ENCODE results near the gene SSR4. TPM values are rescaled to one million over a fixed set of nuclear protein-coding genes. Genes with fewer than 3 reads are reported as not detected.

The SSR4 gene
- polyA plus RNA-seq, 1 donor (not counting 4 experiments of a cell fraction or from before 2014, with no cell fraction given), result 187 TPM

- H3K4me3 ChIP-seq (ENCODE audit: control insufficient read depth in 2 of 3, extremely low read depth in 1 of 3, insufficient read depth in 2 of 3, low read depth in 1 of 3, low read length in 3 of 3), result no peak overlapping the region
- no peaks in the 10 kb centered on the region for H3K9me1 ChIP-seq (ENCODE audit: control insufficient read depth, extremely low read depth, insufficient read depth, low read length)
- no peaks in the 10 kb centered on the region for H3K4me1 ChIP-seq (ENCODE audit: control insufficient read depth, extremely low read depth, insufficient read depth, low read length)
- H3K79me2 ChIP-seq (ENCODE audit: control insufficient read depth, insufficient read depth, low read length), result no peaks in the 10 kb centered on the region
- TF ChIP-seq EZH2 (IDR thresholded peaks at IDR 0.05; ENCODE audit: low read length) (no peak), CTCF (optimal IDR thresholded peaks at IDR 0.05 in 1 of 3, IDR thresholded peaks at IDR 0.05 in 1 of 3, conservative IDR thresholded peaks at IDR 0.05 in 1 of 3; ENCODE audit: extremely low read depth in 1 of 3, insufficient read depth in 2 of 3, low read length in 3 of 3) (no peak)
- no peak overlapping the region for H3K4me2 ChIP-seq (ENCODE audit: control insufficient read depth, extremely low read depth, insufficient read depth, low read depth, low read length)
- dilution Hi-C loops (cut with MboI; ENCODE audit: extremely low pct_ligation_motif_present, low sequenced_read_pairs), result no loop called here
- no peak overlapping the region for H3K9ac ChIP-seq (ENCODE audit: control insufficient read depth, extremely low read depth, insufficient read depth, low read length)
- H3K27me3 ChIP-seq (ENCODE audit: control insufficient read depth, extremely low read depth, insufficient read depth, low read length), result peaks cover 45% of the 10 kb centered on the region
- no peaks in the 10 kb centered on the region for H3K36me3 ChIP-seq (ENCODE audit: control insufficient read depth in 2 of 2, extremely low read depth in 1 of 2, insufficient read depth in 2 of 2, low read length in 2 of 2)
- FAIRE-seq, result no peak
- H3K9me3 ChIP-seq (ENCODE audit: control insufficient read depth, low read depth, low read length), result no peaks in the 10 kb centered on the region
- H4K20me1 ChIP-seq (ENCODE audit: control insufficient read depth, extremely low read depth, insufficient read depth, low read length), result no peaks in the 10 kb centered on the region
- H3K27ac ChIP-seq (ENCODE audit: control insufficient read depth, insufficient read depth, low read length), result no peak overlapping the region
- no peak overlapping the region for H2AFZ ChIP-seq (ENCODE audit: control insufficient read depth, low read length)
- DNase-seq (ENCODE audit: low read depth, low spot score), result no peak
Measured at GRCh38 chrX:153832728-153833127, 38.3 kb downstream of the SSR4 start.

- no peaks in the 10 kb centered on the region for H3K9me3 ChIP-seq (ENCODE audit: control insufficient read depth, low read depth, low read length)
- no peak overlapping the region for H3K4me3 ChIP-seq (ENCODE audit: control insufficient read depth in 2 of 3, extremely low read depth in 1 of 3, insufficient read depth in 2 of 3, low read depth in 1 of 3, low read length in 3 of 3)
- H3K27ac ChIP-seq (ENCODE audit: control insufficient read depth, insufficient read depth, low read length), result no peak overlapping the region
- H3K79me2 ChIP-seq (ENCODE audit: control insufficient read depth, insufficient read depth, low read length), result no peaks in the 10 kb centered on the region
- H3K27me3 ChIP-seq (ENCODE audit: control insufficient read depth, extremely low read depth, insufficient read depth, low read length), result peaks cover 9% of the 10 kb centered on the region
- dilution Hi-C loops (cut with MboI; ENCODE audit: extremely low pct_ligation_motif_present, low sequenced_read_pairs), result no loop called here
- H3K36me3 ChIP-seq (ENCODE audit: control insufficient read depth in 2 of 2, extremely low read depth in 1 of 2, insufficient read depth in 2 of 2, low read length in 2 of 2), result no peaks in the 10 kb centered on the region
- DNase-seq (ENCODE audit: low read depth, low spot score) (no peak), FAIRE-seq (no peak)
- no peaks in the 10 kb centered on the region for H3K9me1 ChIP-seq (ENCODE audit: control insufficient read depth, extremely low read depth, insufficient read depth, low read length)
- no peak overlapping the region for H3K4me2 ChIP-seq (ENCODE audit: control insufficient read depth, extremely low read depth, insufficient read depth, low read depth, low read length)
- H2AFZ ChIP-seq (ENCODE audit: control insufficient read depth, low read length), result no peak overlapping the region
- no peak for TF ChIP-seq CTCF (optimal IDR thresholded peaks at IDR 0.05 in 1 of 3, IDR thresholded peaks at IDR 0.05 in 1 of 3, conservative IDR thresholded peaks at IDR 0.05 in 1 of 3; ENCODE audit: extremely low read depth in 1 of 3, insufficient read depth in 2 of 3, low read length in 3 of 3)
- no peak for TF ChIP-seq EZH2 (IDR thresholded peaks at IDR 0.05; ENCODE audit: low read length)
- no peaks in the 10 kb centered on the region for H4K20me1 ChIP-seq (ENCODE audit: control insufficient read depth, extremely low read depth, insufficient read depth, low read length)
- no peaks in the 10 kb centered on the region for H3K4me1 ChIP-seq (ENCODE audit: control insufficient read depth, extremely low read depth, insufficient read depth, low read length)
- no peak overlapping the region for H3K9ac ChIP-seq (ENCODE audit: control insufficient read depth, extremely low read depth, insufficient read depth, low read length)
Measured at GRCh38 chrX:153836921-153837320, 42.5 kb downstream of the SSR4 start.
